ENCODE results near the gene DAP. TPM values are rescaled to one million over a fixed set of nuclear protein-coding genes. Genes with fewer than 3 reads are reported as not detected.

The DAP gene
- total and polyA plus RNA-seq, 2 experiments from 2014 or later = 35.7 to 37.6 TPM

DNA sequence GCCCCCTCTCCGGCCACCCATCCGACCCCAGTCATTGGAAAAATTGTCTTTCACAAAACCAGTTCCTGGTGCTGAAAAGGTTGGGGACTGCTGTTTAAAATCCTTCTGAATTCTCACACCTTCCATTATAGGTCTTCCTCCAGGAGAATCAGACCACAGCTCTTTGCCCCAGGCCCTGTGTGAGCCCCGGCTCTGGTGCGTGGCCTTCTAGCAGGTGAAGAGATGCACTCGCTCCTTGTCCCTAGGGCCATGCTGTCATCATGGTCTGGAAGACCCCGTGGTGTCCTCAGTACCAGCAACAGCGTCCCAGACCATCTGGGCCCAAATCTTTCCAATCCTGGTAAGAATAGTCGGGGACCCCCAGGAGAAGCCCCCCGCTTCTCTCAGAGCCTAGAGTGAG lies 95.2 kb downstream of the DAP start:
- no peak overlapping the region for H3K4me3 Mint-ChIP-seq
- peaks cover 13% of the 10 kb centered on the region for H3K27me3 Mint-ChIP-seq (ENCODE audit: insufficient read depth, low read depth, poor library complexity)

More for the DNA sequence above, 95.2 kb downstream of the DAP start:
- Histone ChIP-seq H2AFZ (no peak overlapping the region), H3K4me3 (no peak overlapping the region), H4K20me1 (replicated peaks; ENCODE audit: insufficient read depth) (no peaks in the 10 kb centered on the region), H3K4me1 (ENCODE audit: insufficient read depth) (no peaks in the 10 kb centered on the region; the same call in 1 of the 2 replicates), H3K79me2 (replicated peaks; ENCODE audit: insufficient read depth) (no peaks in the 10 kb centered on the region), H3K27ac (ENCODE audit: low read depth) (no peak overlapping the region), H3K9me2 (ENCODE audit: insufficient read depth) (peaks cover 12% of the 10 kb centered on the region; the same call in 1 of the 2 replicates), H3K36me3 (ENCODE audit: insufficient read depth) (no peaks in the 10 kb centered on the region), H3K4me2 (no peak overlapping the region), H3K27me3 (ENCODE audit: insufficient read depth) (no peaks in the 10 kb centered on the region), H3F3A (replicated peaks; ENCODE audit: low read depth) (no peaks in the 10 kb centered on the region)
- DNase-seq (ENCODE audit: low spot score) = no peak
- no peak for ATAC-seq
- H3K36me3 Mint-ChIP-seq (ENCODE audit: low read depth) = no peaks in the 10 kb centered on the region
- H3K9me3 Mint-ChIP-seq = peaks cover 3% of the 10 kb centered on the region; the same call in 1 of the 3 replicates
- TF ChIP-seq ZNF331 (CRISPR knock-in tag; IDR thresholded peaks at IDR 0.05; ENCODE audit: low read depth) (no peak), NANOG (IDR thresholded peaks at IDR 0.05; ENCODE audit: borderline replicate concordance) (no peak), ZNF114 (CRISPR knock-in tag; IDR thresholded peaks at IDR 0.05) (no peak), CREB1 (CRISPR knock-in tag; IDR thresholded peaks at IDR 0.05; ENCODE audit: low read depth) (no peak), JUNB (IDR thresholded peaks at IDR 0.05; ENCODE audit: unreplicated experiment) (no peak), POLR2AphosphoS5 (IDR thresholded peaks at IDR 0.05; ENCODE audit: low read depth) (no peak), EZH2 (IDR thresholded peaks at IDR 0.05; ENCODE audit: low read depth, unreplicated experiment) (no peak), EZH2phosphoT487 (IDR thresholded peaks at IDR 0.05; ENCODE audit: unreplicated experiment) (no peak), STAT1 (IDR thresholded peaks at IDR 0.05; ENCODE audit: unreplicated experiment) (no peak)
- TF ChIP-seq, protein P1, sequence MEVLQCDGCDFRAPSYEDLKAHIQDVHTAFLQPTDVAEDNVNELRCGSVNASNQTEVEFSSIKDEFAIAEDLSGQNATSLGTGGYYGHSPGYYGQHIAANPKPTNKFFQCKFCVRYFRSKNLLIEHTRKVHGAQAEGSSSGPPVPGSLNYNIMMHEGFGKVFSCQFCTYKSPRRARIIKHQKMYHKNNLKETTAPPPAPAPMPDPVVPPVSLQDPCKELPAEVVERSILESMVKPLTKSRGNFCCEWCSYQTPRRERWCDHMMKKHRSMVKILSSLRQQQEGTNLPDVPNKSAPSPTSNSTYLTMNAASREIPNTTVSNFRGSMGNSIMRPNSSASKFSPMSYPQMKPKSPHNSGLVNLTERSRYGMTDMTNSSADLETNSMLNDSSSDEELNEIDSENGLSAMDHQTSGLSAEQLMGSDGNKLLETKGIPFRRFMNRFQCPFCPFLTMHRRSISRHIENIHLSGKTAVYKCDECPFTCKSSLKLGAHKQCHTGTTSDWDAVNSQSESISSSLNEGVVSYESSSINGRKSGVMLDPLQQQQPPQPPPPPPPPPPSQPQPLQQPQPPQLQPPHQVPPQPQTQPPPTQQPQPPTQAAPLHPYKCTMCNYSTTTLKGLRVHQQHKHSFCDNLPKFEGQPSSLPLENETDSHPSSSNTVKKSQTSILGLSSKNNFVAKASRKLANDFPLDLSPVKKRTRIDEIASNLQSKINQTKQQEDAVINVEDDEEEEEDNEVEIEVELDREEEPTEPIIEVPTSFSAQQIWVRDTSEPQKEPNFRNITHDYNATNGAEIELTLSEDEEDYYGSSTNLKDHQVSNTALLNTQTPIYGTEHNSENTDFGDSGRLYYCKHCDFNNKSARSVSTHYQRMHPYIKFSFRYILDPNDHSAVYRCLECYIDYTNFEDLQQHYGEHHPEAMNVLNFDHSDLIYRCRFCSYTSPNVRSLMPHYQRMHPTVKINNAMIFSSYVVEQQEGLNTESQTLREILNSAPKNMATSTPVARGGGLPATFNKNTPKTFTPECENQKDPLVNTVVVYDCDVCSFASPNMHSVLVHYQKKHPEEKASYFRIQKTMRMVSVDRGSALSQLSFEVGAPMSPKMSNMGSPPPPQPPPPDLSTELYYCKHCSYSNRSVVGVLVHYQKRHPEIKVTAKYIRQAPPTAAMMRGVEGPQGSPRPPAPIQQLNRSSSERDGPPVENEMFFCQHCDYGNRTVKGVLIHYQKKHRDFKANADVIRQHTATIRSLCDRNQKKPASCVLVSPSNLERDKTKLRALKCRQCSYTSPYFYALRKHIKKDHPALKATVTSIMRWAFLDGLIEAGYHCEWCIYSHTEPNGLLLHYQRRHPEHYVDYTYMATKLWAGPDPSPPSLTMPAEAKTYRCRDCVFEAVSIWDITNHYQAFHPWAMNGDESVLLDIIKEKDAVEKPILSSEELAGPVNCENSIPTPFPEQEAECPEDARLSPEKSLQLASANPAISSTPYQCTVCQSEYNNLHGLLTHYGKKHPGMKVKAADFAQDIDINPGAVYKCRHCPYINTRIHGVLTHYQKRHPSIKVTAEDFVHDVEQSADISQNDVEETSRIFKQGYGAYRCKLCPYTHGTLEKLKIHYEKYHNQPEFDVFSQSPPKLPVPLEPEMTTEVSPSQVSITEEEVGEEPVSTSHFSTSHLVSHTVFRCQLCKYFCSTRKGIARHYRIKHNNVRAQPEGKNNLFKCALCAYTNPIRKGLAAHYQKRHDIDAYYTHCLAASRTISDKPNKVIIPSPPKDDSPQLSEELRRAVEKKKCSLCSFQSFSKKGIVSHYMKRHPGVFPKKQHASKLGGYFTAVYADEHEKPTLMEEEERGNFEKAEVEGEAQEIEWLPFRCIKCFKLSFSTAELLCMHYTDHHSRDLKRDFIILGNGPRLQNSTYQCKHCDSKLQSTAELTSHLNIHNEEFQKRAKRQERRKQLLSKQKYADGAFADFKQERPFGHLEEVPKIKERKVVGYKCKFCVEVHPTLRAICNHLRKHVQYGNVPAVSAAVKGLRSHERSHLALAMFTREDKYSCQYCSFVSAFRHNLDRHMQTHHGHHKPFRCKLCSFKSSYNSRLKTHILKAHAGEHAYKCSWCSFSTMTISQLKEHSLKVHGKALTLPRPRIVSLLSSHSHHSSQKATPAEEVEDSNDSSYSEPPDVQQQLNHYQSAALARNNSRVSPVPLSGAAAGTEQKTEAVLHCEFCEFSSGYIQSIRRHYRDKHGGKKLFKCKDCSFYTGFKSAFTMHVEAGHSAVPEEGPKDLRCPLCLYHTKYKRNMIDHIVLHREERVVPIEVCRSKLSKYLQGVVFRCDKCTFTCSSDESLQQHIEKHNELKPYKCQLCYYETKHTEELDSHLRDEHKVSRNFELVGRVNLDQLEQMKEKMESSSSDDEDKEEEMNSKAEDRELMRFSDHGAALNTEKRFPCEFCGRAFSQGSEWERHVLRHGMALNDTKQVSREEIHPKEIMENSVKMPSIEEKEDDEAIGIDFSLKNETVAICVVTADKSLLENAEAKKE (CRISPR knock-in tag; IDR thresholded peaks at IDR 0.05) = no peak
- TF ChIP-seq, protein P2, sequence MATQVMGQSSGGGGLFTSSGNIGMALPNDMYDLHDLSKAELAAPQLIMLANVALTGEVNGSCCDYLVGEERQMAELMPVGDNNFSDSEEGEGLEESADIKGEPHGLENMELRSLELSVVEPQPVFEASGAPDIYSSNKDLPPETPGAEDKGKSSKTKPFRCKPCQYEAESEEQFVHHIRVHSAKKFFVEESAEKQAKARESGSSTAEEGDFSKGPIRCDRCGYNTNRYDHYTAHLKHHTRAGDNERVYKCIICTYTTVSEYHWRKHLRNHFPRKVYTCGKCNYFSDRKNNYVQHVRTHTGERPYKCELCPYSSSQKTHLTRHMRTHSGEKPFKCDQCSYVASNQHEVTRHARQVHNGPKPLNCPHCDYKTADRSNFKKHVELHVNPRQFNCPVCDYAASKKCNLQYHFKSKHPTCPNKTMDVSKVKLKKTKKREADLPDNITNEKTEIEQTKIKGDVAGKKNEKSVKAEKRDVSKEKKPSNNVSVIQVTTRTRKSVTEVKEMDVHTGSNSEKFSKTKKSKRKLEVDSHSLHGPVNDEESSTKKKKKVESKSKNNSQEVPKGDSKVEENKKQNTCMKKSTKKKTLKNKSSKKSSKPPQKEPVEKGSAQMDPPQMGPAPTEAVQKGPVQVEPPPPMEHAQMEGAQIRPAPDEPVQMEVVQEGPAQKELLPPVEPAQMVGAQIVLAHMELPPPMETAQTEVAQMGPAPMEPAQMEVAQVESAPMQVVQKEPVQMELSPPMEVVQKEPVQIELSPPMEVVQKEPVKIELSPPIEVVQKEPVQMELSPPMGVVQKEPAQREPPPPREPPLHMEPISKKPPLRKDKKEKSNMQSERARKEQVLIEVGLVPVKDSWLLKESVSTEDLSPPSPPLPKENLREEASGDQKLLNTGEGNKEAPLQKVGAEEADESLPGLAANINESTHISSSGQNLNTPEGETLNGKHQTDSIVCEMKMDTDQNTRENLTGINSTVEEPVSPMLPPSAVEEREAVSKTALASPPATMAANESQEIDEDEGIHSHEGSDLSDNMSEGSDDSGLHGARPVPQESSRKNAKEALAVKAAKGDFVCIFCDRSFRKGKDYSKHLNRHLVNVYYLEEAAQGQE (IDR thresholded peaks at IDR 0.05; ENCODE audit: unreplicated experiment) = no peak
- TF ChIP-seq, protein P3, sequence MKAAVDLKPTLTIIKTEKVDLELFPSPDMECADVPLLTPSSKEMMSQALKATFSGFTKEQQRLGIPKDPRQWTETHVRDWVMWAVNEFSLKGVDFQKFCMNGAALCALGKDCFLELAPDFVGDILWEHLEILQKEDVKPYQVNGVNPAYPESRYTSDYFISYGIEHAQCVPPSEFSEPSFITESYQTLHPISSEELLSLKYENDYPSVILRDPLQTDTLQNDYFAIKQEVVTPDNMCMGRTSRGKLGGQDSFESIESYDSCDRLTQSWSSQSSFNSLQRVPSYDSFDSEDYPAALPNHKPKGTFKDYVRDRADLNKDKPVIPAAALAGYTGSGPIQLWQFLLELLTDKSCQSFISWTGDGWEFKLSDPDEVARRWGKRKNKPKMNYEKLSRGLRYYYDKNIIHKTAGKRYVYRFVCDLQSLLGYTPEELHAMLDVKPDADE (IDR thresholded peaks at IDR 0.05) = no peak
- TF ChIP-seq, protein P4, sequence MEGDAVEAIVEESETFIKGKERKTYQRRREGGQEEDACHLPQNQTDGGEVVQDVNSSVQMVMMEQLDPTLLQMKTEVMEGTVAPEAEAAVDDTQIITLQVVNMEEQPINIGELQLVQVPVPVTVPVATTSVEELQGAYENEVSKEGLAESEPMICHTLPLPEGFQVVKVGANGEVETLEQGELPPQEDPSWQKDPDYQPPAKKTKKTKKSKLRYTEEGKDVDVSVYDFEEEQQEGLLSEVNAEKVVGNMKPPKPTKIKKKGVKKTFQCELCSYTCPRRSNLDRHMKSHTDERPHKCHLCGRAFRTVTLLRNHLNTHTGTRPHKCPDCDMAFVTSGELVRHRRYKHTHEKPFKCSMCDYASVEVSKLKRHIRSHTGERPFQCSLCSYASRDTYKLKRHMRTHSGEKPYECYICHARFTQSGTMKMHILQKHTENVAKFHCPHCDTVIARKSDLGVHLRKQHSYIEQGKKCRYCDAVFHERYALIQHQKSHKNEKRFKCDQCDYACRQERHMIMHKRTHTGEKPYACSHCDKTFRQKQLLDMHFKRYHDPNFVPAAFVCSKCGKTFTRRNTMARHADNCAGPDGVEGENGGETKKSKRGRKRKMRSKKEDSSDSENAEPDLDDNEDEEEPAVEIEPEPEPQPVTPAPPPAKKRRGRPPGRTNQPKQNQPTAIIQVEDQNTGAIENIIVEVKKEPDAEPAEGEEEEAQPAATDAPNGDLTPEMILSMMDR (conservative IDR thresholded peaks at IDR 0.05; ENCODE audit: low read depth in 2 of 2) = no peak
- no peak overlapping the region for H3K27ac Mint-ChIP-seq
- H3K4me1 Mint-ChIP-seq = peaks cover 22% of the 10 kb centered on the region; the same call in 2 of the 3 replicates
